IPS DF 4.7 (cell line): ENCODE data around the gene ARV1.
"Not testable (repeated sequence)": the region's sequence is repeated elsewhere in the genome, so short reads cannot be mapped to it uniquely, and the experiment has no call there.

Experiments
- DNase-seq: peaks from one replicate; pipeline ENCODE4 v3.0.0-alpha.2; 2013; ENCODE audit warnings: low spot score; ENCODE audit errors: extremely low read depth

The ARV1 gene

DNA sequence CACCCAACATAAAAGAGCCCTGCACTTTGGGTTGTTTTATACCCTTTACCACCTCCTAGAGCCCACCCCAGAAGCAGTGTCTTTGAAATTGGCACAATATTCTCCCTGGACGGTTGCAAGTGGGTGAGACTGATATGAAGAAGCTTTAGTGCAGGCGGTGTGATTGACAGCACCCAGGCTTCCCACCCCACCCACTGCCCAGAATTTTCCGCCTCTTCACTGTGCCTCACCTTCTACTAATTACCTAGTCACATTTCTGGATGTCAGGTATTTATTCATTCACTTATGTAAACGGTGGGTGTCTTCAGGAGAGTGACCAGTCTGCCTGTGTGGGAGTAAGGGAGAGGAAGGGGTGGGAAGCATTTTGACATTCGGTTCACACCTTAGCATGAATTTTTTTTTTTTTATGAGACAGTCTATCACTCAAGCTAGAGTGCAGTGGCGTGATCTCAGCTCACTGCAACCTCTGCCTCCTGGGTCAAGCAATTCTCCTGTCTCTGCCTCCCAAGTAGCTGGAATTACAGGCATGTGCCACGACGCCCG is 62.9 kb downstream of the ARV1 start:
- DNase-seq = no peak

GRCh38 chr1:231044588-231044987 is 65.7 kb downstream of the ARV1 start:
- no peak for DNase-seq

- no peak for DNase-seq
Measured at GRCh38 chr1:231045286-231045685, 66.4 kb downstream of the ARV1 start.

- DNase-seq = not testable (repeated sequence)
Measured at GRCh38 chr1:231045921-231046729, 67.2 kb downstream of the ARV1 start.

GRCh38 chr1:231046730-231047395 is 68.0 kb downstream of the ARV1 start:
- DNase-seq = no peak

GRCh38 chr1:231047529-231047928 is 68.6 kb downstream of the ARV1 start:
- not testable (repeated sequence) for DNase-seq

GRCh38 chr1:231048419-231048818 is 69.5 kb downstream of the ARV1 start:
- DNase-seq = not testable (repeated sequence)

- no peak for DNase-seq
Measured at GRCh38 chr1:231049121-231049979, 70.5 kb downstream of the ARV1 start.
